Endothelial cell of coronary artery (primary cell): ENCODE measurements around the gene MKRN3. TPM values are rescaled to one million over a fixed set of nuclear protein-coding genes. Genes with fewer than 3 reads are reported as not detected.

Experiments
- total RNA-seq: library from RNA; depleted of rRNA; stranded (reverse); fragments of >200 nt; gene quantifications from 2 replicates; pipeline ENCODE4 v1.2.3, GENCODE V29; 2014

Gene MKRN3
- total RNA-seq: 1.2 TPM in 1 of 2 replicates, not detected in the other

GRCh38 chr15:23565395-23566070 lies at the start of gene MKRN3:
Gene MKRN3 (plus strand): TSS chr15:23565674. CDS start chr15:23565783, 109 bp downstream.

Other genes starting within 250 kb of the MKRN3 start
- not detected in 2 replicates for gene GOLGA6L26, start 231.5 kb upstream of the MKRN3 start, total RNA-seq
- gene GOLGA8S, start 210.9 kb upstream of the MKRN3 start, total RNA-seq: under 0.01 and 0.09 TPM in 2 replicates
- not detected in 2 replicates for gene GOLGA6L2, start 118.4 kb upstream of the MKRN3 start, total RNA-seq
- gene MAGEL2, start 82.2 kb downstream of the MKRN3 start, total RNA-seq: 0.09 TPM in 1 of 2 replicates, not detected in the other
- gene NDN, start 121.6 kb downstream of the MKRN3 start, total RNA-seq: 15.2 and 22.9 TPM in 2 replicates